Eye (tissue), 1 donor: ENCODE data around the gene PANX2.

Source experiments
- DNase-seq: peaks from one replicate; pipeline ENCODE4 v3.0.0-alpha.2; 2015

PANX2 gene

GRCh38 chr22:50217543-50218152 is 47.1 kb downstream of the PANX2 start:
- DNase-seq, result no peak

DNA sequence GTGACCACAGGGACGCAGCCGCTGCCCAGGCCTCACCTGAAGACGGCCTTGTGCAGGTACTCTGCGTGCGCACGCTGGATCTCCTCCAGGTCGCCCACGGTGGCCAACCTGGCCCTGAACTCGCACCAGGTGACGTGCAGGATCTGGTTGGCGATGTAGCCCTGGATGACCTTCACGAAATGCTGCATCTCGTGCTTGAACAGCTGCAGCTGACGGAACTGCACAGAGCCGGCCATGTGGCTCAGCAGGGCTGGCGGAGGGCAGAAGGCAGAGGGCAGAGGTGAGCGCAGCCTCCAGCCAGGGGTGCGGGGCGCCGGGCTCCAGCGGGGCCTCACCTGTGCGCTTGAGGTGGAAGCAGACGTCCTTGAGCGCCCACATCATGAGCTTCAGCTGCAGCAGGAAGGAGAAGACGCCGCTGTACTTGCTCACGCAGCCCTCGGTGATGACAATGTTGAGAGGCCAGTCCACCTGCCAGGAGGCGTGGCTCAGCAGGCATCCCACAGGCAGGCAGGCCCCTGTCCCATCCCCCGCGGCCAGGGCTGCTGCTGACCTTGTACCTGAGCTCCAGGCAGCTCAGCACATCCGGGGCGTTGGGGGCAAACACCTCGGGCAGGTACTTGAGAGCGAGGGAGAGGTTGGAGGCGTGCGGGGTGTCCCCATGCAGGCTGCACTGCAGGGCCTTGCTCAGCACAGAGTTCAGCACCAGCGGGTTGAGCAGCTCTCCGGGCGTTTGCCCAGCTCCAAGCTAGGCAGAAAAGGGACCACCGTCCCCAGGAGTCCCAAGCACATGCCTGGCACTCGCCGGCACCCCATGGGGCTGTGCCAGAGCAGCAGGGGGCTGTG is 47.8 kb downstream of the PANX2 start:
- DNase-seq, result no peak

GRCh38 chr22:50218996-50219727 is 48.6 kb downstream of the PANX2 start:
- DNase-seq, result peak; percentile 62

- DNase-seq, result no peak
These were observed 49.5 kb downstream of the PANX2 start for GRCh38 chr22:50219800-50220602.

DNA sequence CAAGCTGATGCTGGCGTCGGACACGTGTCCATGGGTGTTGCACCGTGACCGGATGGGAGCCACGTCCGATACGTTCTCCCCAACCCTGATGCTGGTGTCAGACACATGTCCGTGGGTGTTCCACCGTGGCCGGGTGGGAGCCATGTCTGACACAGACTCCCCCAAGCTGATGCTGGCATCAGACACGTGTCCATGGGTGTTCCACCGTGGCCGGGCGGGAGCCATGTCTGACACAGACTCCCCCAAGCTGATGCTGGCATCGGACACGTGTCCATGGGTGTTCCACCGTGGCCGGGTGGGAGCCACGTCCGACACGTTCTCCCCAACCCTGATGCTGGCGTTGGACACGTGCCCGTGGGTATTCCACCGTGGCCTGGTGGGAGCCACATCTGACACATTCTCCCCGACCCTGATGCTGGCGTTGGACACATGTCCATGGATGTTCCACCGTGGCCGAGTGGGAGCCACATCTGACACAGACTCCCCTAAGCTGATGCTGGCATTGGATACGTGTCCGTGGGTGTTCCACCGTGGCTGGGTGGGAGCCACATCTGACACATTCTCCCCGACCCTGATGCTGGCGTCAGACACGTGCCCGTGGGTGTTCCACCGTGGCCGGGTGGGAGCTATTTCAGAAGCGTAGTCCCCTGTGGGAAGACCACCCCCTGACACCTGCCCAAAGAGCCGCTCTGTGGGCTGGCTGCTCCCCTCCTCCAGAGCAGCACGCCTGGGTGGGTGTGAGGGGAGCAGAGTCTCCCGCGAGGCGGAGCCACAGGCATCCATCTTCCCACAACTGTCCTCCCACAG is 50.3 kb downstream of the PANX2 start:
- DNase-seq, result no peak

DNA sequence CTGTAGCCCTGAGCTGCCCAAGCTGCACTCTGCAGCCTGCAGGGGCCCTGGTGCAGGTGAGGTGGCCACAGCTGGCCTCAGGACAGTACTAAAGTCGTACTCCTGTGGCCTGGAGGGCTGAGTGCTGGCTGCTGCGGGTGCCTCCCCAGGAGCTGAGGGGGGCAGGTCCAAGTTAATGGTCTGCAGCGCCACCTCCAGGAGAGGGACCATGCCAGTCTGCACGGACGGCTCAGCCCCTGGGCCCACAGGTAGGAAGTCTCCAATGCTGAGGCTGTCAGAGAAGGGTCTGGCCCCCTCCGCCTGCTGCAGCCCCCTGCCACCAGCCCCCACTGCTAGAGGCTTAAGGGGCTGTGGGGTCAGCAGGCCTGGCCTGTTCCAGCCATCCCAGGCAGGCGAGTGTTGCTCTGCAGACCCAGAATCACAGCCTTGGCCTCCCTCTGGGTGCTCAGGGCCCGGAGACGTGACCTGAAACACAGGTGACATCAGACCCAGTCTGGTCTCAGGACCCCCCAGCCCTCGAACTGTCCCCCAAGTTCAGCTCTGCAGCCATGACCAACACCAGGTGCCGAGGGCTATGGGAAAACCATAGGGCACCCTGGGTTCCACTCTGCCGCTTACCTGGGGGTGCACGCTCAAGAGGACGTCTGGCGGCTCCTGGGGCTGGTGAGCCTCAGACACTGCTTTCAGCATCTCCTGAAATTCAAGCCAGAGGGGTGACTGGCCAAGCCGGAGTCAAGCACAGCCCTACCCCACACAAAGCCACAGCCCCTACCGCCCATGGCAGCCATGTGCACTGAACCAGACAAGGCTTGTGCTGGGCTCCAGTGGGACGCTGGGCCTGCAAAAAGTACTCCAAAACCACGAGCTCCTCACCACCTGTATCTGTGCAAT is 51.1 kb downstream of the PANX2 start:
- no peak for DNase-seq

DNA sequence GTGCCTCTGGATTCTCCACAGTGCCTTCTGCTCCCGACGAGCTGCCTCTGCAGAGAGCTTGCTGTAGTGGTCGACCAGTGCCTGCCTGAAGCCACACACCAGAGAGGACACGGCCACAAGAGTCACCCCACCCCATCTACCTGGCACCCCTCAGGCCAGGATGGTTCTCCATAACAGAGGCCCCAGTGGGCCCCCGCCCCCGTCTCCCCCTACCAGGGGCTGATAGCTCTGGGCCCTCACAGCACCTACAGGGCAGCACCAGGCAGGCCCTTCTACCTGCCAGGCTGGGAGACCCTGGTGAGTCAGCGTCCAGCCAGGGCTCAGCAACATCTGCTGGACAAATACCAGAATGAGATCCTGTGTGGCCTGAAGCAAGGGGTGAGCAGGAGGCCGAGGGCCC is 52.0 kb downstream of the PANX2 start:
- no peak for DNase-seq

DNA sequence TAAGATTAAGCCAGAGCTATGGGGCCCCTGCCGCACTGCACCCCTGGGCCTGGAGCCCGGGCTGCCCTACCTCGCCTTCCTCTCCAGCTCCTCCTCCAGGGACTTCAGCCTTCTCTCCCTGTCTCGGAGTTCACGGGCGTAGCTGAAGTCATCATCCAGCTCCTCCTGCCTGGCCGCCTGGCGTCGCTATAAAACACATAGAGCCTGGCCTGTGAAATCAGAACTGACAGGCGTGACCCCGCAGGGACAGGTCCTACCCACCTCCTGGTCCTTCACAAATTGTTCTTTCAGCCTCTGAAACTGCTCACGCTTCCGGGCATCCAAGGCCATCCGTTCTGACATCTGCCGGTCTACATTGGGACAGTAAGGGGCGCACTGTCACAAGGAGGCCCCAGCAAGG is 53.5 kb downstream of the PANX2 start:
- peak; percentile 73 for DNase-seq

- DNase-seq, result no peak
These were observed 54.9 kb downstream of the PANX2 start for GRCh38 chr22:50225200-50225969.

DNA sequence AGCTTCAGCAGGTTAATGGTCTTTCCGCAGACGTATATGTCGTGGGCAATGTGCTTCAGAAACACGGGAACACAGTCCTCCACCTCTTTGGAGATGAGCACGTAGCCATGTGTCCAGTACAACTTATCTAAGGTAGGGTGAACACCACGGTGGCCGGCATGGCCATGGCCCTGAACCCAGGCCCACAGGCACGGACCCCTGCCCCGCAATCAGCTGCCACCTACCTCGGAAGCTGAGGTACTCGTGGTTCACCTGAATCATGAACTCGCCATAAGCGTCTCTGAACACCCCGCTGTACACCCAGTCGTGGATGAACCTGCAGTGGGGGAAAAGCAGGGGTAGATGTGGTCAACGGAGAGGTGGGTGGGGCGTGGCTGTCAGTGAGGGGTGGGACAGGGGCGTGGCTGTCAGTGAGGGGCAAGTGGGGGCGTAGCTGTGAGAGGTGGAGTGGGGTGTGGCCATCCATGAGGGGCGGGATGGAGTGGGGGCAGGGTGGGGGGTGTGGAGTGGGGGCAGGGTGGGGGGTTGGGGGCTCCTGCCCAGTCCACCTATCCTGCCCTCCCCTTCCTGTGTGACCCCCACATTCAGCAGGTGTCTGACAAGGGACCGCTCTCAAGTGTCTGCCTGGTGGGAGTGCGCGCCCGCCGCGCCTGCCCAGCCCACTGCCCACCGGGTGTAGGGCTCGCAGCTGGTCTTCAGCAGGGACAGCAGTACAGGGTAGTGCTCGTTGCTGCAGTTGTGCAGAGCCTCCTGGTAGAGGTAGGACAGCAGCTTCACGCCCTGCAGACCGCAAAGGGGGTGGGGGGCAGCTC is 55.7 kb downstream of the PANX2 start:
- no peak for DNase-seq

- no peak for DNase-seq
These were observed 56.3 kb downstream of the PANX2 start for GRCh38 chr22:50226875-50227165.

GRCh38 chr22:50227579-50228215 is 57.2 kb downstream of the PANX2 start:
- no peak for DNase-seq

GRCh38 chr22:50228366-50228765 is 57.8 kb downstream of the PANX2 start:
- DNase-seq, result no peak

GRCh38 chr22:50229370-50229769 is 58.8 kb downstream of the PANX2 start:
- DNase-seq, result no peak
